Stimulated activated naive CD8-positive, alpha-beta T cell treated with anti-CD3 and anti-CD28 coated beads, Interleukin-15, amount 100 ng/mL, for 72 hours (primary cell): Measurements from ENCODE around the gene DRICH1.
A peak's percentile ranks its signal among the peaks of the same experiment; 100 is the strongest.
"Not testable (repeated sequence)": the region's sequence is repeated elsewhere in the genome, so short reads cannot be mapped to it uniquely, and the experiment has no call there.

ENCODE experiments used
- ATAC-seq: fragments of 150-1000 bp; cut with Tn5 transposase; 2 replicates; pipeline ENCODE4 v1.10.0; 2021; ENCODE audit warnings: mild to moderate bottlenecking, moderate library complexity
- DNase-seq, 2 donors: peaks; one replicate each; pipeline ENCODE4 v3.0.0; 2021 to 2022
- H3K27ac Mint-ChIP-seq, 2 donors: one replicate each; pipeline ENCODE4 v1.8.0; 2022; ENCODE audit warnings: mild to moderate bottlenecking in 2 of 2, mixed read lengths in 2 of 2, moderate library complexity in 2 of 2
- H3K27me3 Mint-ChIP-seq: one replicate; pipeline ENCODE4 v1.8.0; 2022; ENCODE audit warnings: mixed read lengths
- H3K4me1 Mint-ChIP-seq: one replicate; pipeline ENCODE4 v1.8.0; 2022; ENCODE audit warnings: mild to moderate bottlenecking, mixed read lengths
- H3K4me3 Mint-ChIP-seq, 2 donors: one replicate each; pipeline ENCODE4 v1.8.0; 2022; ENCODE audit warnings: mild to moderate bottlenecking in 2 of 2, mixed read lengths in 2 of 2, moderate library complexity in 1 of 2
- H3K9me3 Mint-ChIP-seq, 2 donors: one replicate each; pipeline ENCODE4 v1.8.0; 2022; ENCODE audit warnings: mixed read lengths in 2 of 2

Gene DRICH1

DNA sequence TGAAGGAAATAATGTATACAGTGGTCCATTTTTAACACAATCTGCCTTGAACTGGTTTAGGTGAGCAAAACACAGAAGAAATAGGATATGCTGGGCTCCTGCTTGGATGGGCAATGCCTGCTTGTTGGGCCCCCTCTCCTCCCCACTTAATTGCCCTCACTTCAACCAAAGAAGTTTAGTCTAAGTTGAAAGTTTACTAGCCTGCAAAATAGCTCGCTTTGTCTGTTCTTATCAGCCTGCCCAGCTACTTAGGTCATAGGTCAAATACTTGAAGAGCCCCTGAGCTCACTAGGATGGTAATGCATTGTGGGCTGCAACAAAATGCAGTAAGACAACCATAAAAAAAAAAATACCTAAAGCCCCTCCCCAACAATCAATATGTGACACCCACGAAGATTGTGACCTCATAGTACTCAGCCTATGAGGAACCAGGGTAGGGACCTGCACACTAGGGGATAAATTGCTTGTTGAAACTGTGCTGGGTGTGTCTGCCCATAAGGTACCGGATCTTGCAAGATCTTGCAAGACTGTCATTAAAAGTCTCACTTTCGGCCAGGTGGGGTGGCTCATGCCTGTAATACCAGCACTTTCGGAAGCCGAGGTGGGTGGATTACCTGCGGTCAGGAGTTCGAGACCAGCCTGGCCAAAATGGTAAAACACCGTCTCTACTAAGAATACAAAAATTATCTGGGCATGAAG lies 10.9 kb downstream of the DRICH1 start:
- Mint-ChIP-seq H3K27ac (no peak overlapping the region), H3K27me3 (no peaks in the 10 kb centered on the region), H3K9me3 (no peaks in the 10 kb centered on the region), H3K4me1 (no peaks in the 10 kb centered on the region), H3K4me3 (no peak overlapping the region)
- DNase-seq: no peak
- no peak for ATAC-seq

DNA sequence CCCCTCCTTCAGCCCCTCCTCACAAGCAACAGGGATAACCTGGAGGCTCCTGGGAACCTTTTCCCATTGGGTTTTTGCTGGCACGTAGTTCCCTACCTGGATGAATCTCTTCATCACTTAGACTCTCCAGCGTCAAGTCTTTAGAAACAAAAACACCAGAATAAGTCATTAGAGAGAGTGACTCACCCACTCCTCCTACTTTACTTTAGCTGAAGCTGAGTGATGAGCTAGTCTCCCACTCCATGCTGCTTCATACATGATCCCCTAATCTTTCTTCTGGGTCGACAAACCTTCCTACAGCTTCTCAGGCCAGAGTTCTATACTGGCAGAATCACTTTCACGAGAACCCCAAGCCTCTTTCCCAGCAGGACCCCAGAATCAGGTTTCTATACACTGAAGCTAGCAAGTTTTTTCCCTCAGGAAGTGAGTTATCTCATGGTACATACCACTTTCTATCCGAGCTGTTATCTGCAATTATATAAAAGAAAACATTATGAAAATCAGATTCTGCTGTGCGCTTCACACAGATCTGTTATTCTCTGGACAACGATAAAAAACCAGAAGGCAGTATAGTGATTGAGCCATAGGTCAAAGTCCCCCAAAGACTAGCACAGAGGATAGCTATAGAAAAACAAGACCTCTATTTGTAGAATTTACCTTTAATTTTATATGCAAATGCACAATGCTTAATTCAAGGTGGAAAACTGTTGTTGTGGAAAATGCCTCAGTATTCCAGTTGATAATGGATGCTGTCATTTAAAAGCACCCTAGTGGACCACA lies 18.7 kb downstream of the DRICH1 start:
- H3K4me3 Mint-ChIP-seq: no peak overlapping the region
- no peak for DNase-seq
- H3K27me3 Mint-ChIP-seq: no peaks in the 10 kb centered on the region
- H3K9me3 Mint-ChIP-seq: no peaks in the 10 kb centered on the region
- H3K4me1 Mint-ChIP-seq: peaks cover 16% of the 10 kb centered on the region
- no peak for ATAC-seq
- H3K27ac Mint-ChIP-seq: peak overlapping the region in 1 of 2 donors; percentile 35

- H3K27ac Mint-ChIP-seq: peak overlapping the region; percentile 9 to 92
- peaks cover 16% of the 10 kb centered on the region for H3K4me1 Mint-ChIP-seq
- H3K9me3 Mint-ChIP-seq: no peaks in the 10 kb centered on the region
- ATAC-seq: peak; percentile 35
- H3K27me3 Mint-ChIP-seq: no peaks in the 10 kb centered on the region
- no peak for DNase-seq
- H3K4me3 Mint-ChIP-seq: no peak overlapping the region
Measured at GRCh38 chr22:23609983-23610781, 21.9 kb downstream of the DRICH1 start.

DNA sequence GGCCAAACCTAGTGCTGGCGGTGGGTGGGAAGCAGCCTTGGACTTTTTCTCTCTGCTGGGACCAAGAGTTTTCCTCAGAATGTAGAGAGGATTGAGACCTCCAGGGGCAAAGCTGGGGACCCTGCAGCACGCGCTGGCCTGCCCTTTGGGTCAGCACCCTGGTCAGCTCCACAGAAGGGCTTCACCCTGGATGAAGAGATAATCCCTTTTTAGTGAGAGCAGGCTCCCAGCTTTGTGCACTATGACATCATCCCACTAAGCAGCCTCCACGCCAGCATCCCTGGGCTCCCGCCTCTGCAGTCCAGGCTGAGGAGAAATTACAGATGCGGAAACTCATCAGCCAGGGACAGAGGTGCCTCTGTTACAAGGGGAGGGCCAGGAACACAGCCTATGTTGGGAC lies 23.5 kb downstream of the DRICH1 start:
- no peak overlapping the region for H3K4me3 Mint-ChIP-seq
- DNase-seq: no peak

GRCh38 chr22:23606204-23607131 lies 25.7 kb downstream of the DRICH1 start:
- peaks cover 16% of the 10 kb centered on the region for H3K4me1 Mint-ChIP-seq
- ATAC-seq (no peak), DNase-seq (no peak)
- no peaks in the 10 kb centered on the region for H3K9me3 Mint-ChIP-seq
- H3K27me3 Mint-ChIP-seq: no peaks in the 10 kb centered on the region
- no peak overlapping the region for H3K4me3 Mint-ChIP-seq
- no peak overlapping the region for H3K27ac Mint-ChIP-seq

More for the DNA sequence above, 23.5 kb downstream of the DRICH1 start:
- H3K27ac Mint-ChIP-seq: no peak overlapping the region
- H3K27me3 Mint-ChIP-seq: no peaks in the 10 kb centered on the region
- H3K4me1 Mint-ChIP-seq: peaks cover 16% of the 10 kb centered on the region
- H3K9me3 Mint-ChIP-seq: no peaks in the 10 kb centered on the region
- ATAC-seq: no peak

- no peak for DNase-seq
- no peak overlapping the region for H3K27ac Mint-ChIP-seq
- H3K4me3 Mint-ChIP-seq: no peak overlapping the region
- no peaks in the 10 kb centered on the region for H3K27me3 Mint-ChIP-seq
- H3K9me3 Mint-ChIP-seq: no peaks in the 10 kb centered on the region
- ATAC-seq: no peak
- H3K4me1 Mint-ChIP-seq: peaks cover 7% of the 10 kb centered on the region
Measured at GRCh38 chr22:23604939-23605712, 27.0 kb downstream of the DRICH1 start.

GRCh38 chr22:23603266-23603665 lies 28.9 kb downstream of the DRICH1 start:
- ATAC-seq (no peak), DNase-seq (no peak)
- Mint-ChIP-seq H3K27ac (peak overlapping the region in 1 of 2 donors; percentile 36), H3K27me3 (no peaks in the 10 kb centered on the region), H3K9me3 (no peaks in the 10 kb centered on the region), H3K4me3 (no peak overlapping the region), H3K4me1 (no peaks in the 10 kb centered on the region)

DNA sequence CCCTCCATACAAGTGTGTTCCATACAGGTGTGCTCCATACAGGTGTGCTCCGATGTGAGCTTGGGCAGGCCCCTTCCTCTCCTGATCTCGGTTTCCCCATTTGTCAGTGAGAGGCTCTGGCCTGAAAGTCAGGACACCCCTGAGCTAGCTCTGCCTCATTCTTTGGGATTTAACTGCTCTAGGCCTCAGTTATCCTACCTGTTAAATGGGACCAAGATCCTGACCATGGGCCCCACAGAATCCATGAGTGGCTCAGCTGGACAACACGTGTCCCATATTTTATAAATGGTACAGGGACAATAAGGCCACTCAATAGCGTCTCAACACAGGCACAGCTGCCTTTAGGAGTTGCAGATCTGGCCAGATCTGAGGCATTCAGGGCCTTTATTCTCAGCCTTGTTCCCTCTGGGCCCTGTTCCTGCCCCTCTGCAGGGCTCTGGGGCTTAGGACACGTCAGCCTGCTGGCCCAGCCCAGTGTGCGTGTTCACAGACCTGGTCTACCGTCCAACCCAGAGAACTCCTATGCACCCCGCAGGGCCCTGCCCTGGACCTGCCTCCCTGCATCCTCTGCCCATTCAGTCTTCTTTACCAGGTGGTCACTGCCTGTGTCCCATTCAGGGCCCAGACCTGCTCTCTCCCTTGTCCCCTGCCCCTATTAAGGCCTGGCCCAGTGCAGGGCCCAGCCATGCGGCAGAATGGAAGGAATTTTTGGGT lies 33.2 kb downstream of the DRICH1 start:
- no peaks in the 10 kb centered on the region for H3K9me3 Mint-ChIP-seq
- H3K27ac Mint-ChIP-seq: peak overlapping the region in 1 of 2 donors; percentile 93
- no peaks in the 10 kb centered on the region for H3K27me3 Mint-ChIP-seq
- DNase-seq (no peak), ATAC-seq (no peak)
- H3K4me1 Mint-ChIP-seq: peaks cover 6% of the 10 kb centered on the region
- no peak overlapping the region for H3K4me3 Mint-ChIP-seq

- peak; percentile 37 for ATAC-seq
- H3K27me3 Mint-ChIP-seq, H3K4me1 Mint-ChIP-seq, DNase-seq, H3K4me3 Mint-ChIP-seq, H3K9me3 Mint-ChIP-seq: not testable (repeated sequence)
- H3K27ac Mint-ChIP-seq: peak overlapping the region in 1 of 2 donors; percentile 13
Measured at GRCh38 chr22:23597576-23598268, 34.4 kb downstream of the DRICH1 start.

GRCh38 chr22:23595904-23596303 lies 36.2 kb downstream of the DRICH1 start:
- not testable (repeated sequence) for ATAC-seq, H3K27me3 Mint-ChIP-seq, H3K4me3 Mint-ChIP-seq, DNase-seq, H3K9me3 Mint-ChIP-seq, H3K4me1 Mint-ChIP-seq
- H3K27ac Mint-ChIP-seq: peak overlapping the region in 1 of 2 donors; percentile 2

- no peak overlapping the region for H3K4me3 Mint-ChIP-seq
- H3K9me3 Mint-ChIP-seq: no peaks in the 10 kb centered on the region
- H3K27me3 Mint-ChIP-seq: no peaks in the 10 kb centered on the region
- no peak for DNase-seq
- no peak for ATAC-seq
- no peak overlapping the region for H3K27ac Mint-ChIP-seq
- peaks cover 6% of the 10 kb centered on the region for H3K4me1 Mint-ChIP-seq
Measured at GRCh38 chr22:23591846-23592245, 40.3 kb downstream of the DRICH1 start.

DNA sequence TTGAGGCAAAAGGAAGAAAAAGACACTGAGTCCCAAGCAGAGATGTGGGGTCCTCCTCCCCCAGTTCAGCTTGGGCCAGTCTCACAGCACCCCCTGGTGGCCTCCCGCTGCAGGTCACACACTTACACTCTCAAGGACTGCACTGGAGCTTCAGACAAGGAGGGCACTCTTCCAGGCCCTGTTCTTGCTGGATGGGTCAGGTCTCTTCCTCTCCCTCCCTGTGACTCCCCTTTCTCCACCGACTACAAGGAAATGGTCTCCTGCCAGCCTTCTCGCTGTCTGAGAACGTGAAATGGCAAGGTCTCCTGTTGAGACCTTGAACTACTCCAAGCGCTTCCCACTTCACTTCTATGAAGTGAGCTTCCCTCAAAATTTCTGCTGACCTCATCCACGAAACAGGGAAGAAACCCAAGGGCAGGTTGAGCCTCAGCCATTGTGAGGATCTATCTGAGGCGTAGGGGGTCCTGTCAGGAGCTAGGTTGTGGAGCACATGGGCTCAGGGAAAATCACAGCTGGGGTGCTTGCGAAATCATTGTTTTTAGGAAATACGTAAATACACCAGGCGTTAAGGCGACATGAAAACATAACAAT lies 40.8 kb downstream of the DRICH1 start:
- DNase-seq (peak; percentile 56 to 58), ATAC-seq (peak; percentile 79)
- H3K9me3 Mint-ChIP-seq: no peaks in the 10 kb centered on the region
- H3K4me3 Mint-ChIP-seq: no peak overlapping the region
- peak overlapping the region in 1 of 2 donors; percentile 54 for H3K27ac Mint-ChIP-seq
- H3K4me1 Mint-ChIP-seq: peaks cover 6% of the 10 kb centered on the region
- H3K27me3 Mint-ChIP-seq: no peaks in the 10 kb centered on the region

- H3K27me3 Mint-ChIP-seq: peaks cover 60% of the 10 kb centered on the region
- no peak for ATAC-seq
- H3K9me3 Mint-ChIP-seq: no peaks in the 10 kb centered on the region
- no peak overlapping the region for H3K4me3 Mint-ChIP-seq
- peaks cover 4% of the 10 kb centered on the region for H3K4me1 Mint-ChIP-seq
- no peak overlapping the region for H3K27ac Mint-ChIP-seq
- DNase-seq: no peak
Measured at GRCh38 chr22:23583836-23584235, 48.3 kb downstream of the DRICH1 start.
